ENCODE measurements around the gene SPDYA.

GRCh38 chr2:28766070-28766469 lies 44.6 kb upstream of the SPDYA start:
- TF ChIP-seq EZH2 (IDR thresholded peaks at IDR 0.05): no peak
- TF ChIP-seq POLR2AphosphoS5 (IDR thresholded peaks at IDR 0.05; ENCODE audit: borderline replicate concordance, low read depth, low read length): no peak
